ENCODE measurements around the gene PIGS. TPM values are rescaled to one million over a fixed set of nuclear protein-coding genes. Genes with fewer than 3 reads are reported as not detected.
"Not testable (repeated sequence)": the region's sequence is repeated elsewhere in the genome, so short reads cannot be mapped to it uniquely, and the experiment has no call there.

Gene PIGS
- polyA plus RNA-seq, 3 donors = 59.4 to 87.5 (median 84.9) TPM

DNA sequence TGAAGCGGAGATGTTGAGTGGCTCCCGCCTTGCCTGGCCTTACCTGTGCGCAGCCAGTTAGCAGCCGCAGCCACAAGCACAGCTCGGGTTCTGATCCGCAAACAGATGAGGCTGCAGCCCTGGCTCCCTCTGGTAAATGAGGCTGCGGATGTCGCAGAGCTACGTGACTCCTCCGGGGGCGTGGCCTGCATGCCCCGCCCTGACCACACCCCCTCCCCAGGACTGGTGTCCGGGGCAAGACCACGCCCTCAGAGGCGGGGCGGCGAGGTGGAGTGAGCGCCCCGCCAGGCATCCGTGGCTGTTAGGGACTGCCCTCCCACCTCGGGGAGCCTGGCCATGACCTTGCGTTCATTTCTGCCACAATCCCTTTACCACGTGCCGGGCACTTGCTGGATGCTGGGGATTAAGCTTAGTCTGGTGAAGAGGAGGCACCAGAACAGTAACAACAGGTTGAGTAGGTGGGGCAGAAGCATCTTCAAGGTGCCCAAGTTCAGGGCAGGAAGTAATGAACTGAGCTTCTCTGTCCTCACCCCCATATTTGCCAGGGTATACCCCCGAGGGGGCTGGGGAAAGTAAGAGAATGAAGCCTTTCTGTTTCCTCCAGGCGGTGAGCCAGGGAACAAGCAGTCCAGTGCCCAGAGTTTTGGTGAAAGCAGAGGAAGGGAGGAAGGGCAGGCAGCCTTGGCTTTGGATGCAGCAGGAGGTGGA is 5.6 kb upstream of the PIGS start, which contains the start of gene ALDOC:
Gene ALDOC (minus strand): TSS at position 138 of the 708 bp plus-strand sequence. CDS start 1,363 bp downstream, outside the sequence.
- peak within 1 kb of the TSS in 1 of 2 donors; percentile 35 for H3K27ac ChIP-seq (ENCODE audit: low read depth in 1 of 2, low read length in 2 of 2)

DNA sequence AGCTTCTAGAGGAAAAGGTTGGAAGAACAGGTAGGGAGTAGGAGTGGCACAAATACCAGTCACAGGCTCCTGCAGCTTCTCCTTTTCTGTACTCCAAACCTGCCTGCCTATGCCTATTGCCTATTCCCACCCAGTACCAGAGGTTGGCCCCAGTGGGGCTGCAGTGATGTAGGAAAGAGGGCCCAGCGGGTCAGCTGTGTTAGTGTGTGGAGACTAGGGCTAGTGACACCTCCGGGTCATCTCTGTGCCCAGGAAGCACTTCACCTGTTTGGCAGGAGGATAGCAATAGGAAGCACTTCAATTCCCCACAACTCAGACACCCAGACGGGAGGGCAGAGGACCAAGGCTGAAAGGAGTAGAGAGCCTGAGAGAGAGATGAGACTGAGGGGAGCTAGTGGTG is 4.7 kb upstream of the PIGS start:
- H3K36me3 ChIP-seq (replicated peaks in 1 of 2; ENCODE audit: control insufficient read depth in 1 of 2, insufficient read depth in 2 of 2, low read length in 2 of 2) = peaks cover 14 to 34% of the 10 kb centered on the region in 2 donors
- H3K27ac Mint-ChIP-seq = peak overlapping the region in 5 of 7 donors; percentile 42 to 75 (median 61)
- H3K27me3 ChIP-seq (ENCODE audit: control insufficient read depth in 2 of 2, insufficient read depth in 2 of 2, low read length in 2 of 2); DNase-seq; H3K4me3 ChIP-seq (replicated peaks in 1 of 3; ENCODE audit: low read depth in 2 of 3, low read length in 3 of 3); H3K27me3 Mint-ChIP-seq (ENCODE audit: low read depth in 3 of 3); H3K27ac ChIP-seq (ENCODE audit: low read depth in 1 of 2, low read length in 2 of 2); H3K9ac ChIP-seq (ENCODE audit: insufficient read depth, low read length, poor library complexity, severe bottlenecking); H4K20me1 ChIP-seq (ENCODE audit: insufficient read depth, low read length); H3K4me2 ChIP-seq (replicated peaks; ENCODE audit: extremely low read depth, low read length, poor library complexity, severe bottlenecking); H3K9me3 Mint-ChIP-seq; H3K79me2 ChIP-seq (ENCODE audit: insufficient read depth, low read length); H3K9me3 ChIP-seq (replicated peaks in 1 of 2; ENCODE audit: control insufficient read depth in 1 of 2, insufficient read depth in 1 of 2, low read length in 2 of 2); H2AFZ ChIP-seq (ENCODE audit: insufficient read depth, low read depth, low read length, poor library complexity, severe bottlenecking): not testable (repeated sequence)
- H3K36me3 Mint-ChIP-seq = peaks cover 22 to 40% of the 10 kb centered on the region in 2 donors
- intact Hi-C loops (cut with micrococcal nuclease) = loop anchor here in 1 of 2 donors (2.0 to 10.0 kb wide), 2 partner anchors 23 to 241 kb away; partner anchors contain the start of genes IFT20, TNFAIP1 and UNC119
- WGBS (ENCODE audit: insufficient coverage) = no CpG with 5 or more reads among the region's 3 CpGs
- peak overlapping the region; percentile 68 to 85 for H3K4me3 Mint-ChIP-seq
- H3K4me1 Mint-ChIP-seq = peaks cover 22% of the 10 kb centered on the region
- peaks cover 10 to 13% of the 10 kb centered on the region in 2 donors for H3K4me1 ChIP-seq (ENCODE audit: control insufficient read depth in 1 of 2, insufficient read depth in 2 of 2, low read length in 2 of 2)

More for the DNA sequence above, 5.6 kb upstream of the PIGS start, which contains the start of gene ALDOC:
- H3K4me3 ChIP-seq (replicated peaks in 1 of 3; ENCODE audit: low read depth in 2 of 3, low read length in 3 of 3) = peak within 1 kb of the TSS in 1 of 3 experiments; percentile 64
- peak within 1 kb of the TSS; percentile 70 for H3K4me2 ChIP-seq (replicated peaks; ENCODE audit: extremely low read depth, low read length, poor library complexity, severe bottlenecking)
- H3K27me3 ChIP-seq (ENCODE audit: control insufficient read depth in 2 of 2, insufficient read depth in 2 of 2, low read length in 2 of 2) = no peaks in the 10 kb centered on the region
- Mint-ChIP-seq H3K4me3 (peak within 1 kb of the TSS; percentile 68 to 85), H3K27ac (peak within 1 kb of the TSS; percentile 33 to 85 (median 75)), H3K9me3 (no peaks in the 10 kb centered on the region), H3K36me3 (peaks cover 22 to 40% of the 10 kb centered on the region in 2 donors), H3K4me1 (peaks cover 18% of the 10 kb centered on the region), H3K27me3 (ENCODE audit: low read depth in 3 of 3) (peaks cover 2 to 7% (median 3%) of the 10 kb centered on the region in 3 donors)
- peak; percentile 93 to 97 (median 96) for DNase-seq
- H4K20me1 ChIP-seq (ENCODE audit: insufficient read depth, low read length) = no peaks in the 10 kb centered on the region
- WGBS (ENCODE audit: insufficient coverage) = 4% methylated on average over 19 of the region's 26 CpGs
- peaks cover 8 to 9% of the 10 kb centered on the region in 2 donors for H3K4me1 ChIP-seq (ENCODE audit: control insufficient read depth in 1 of 2, insufficient read depth in 2 of 2, low read length in 2 of 2)
- TF ChIP-seq, protein P1, sequence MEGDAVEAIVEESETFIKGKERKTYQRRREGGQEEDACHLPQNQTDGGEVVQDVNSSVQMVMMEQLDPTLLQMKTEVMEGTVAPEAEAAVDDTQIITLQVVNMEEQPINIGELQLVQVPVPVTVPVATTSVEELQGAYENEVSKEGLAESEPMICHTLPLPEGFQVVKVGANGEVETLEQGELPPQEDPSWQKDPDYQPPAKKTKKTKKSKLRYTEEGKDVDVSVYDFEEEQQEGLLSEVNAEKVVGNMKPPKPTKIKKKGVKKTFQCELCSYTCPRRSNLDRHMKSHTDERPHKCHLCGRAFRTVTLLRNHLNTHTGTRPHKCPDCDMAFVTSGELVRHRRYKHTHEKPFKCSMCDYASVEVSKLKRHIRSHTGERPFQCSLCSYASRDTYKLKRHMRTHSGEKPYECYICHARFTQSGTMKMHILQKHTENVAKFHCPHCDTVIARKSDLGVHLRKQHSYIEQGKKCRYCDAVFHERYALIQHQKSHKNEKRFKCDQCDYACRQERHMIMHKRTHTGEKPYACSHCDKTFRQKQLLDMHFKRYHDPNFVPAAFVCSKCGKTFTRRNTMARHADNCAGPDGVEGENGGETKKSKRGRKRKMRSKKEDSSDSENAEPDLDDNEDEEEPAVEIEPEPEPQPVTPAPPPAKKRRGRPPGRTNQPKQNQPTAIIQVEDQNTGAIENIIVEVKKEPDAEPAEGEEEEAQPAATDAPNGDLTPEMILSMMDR (IDR thresholded peaks at IDR 0.05) = no peak
- H3K9ac ChIP-seq (ENCODE audit: insufficient read depth, low read length, poor library complexity, severe bottlenecking) = no peak within 1 kb of the TSS
- intact Hi-C loops (cut with micrococcal nuclease) = loop anchor here in 1 of 2 donors (2.0 to 10.0 kb wide), 2 partner anchors 24 to 242 kb away; partner anchors contain the start of genes IFT20, TNFAIP1 and UNC119
- H3K36me3 ChIP-seq (replicated peaks in 1 of 2; ENCODE audit: control insufficient read depth in 1 of 2, insufficient read depth in 2 of 2, low read length in 2 of 2) = peaks cover 18 to 37% of the 10 kb centered on the region in 2 donors
- no peaks in the 10 kb centered on the region for H3K79me2 ChIP-seq (ENCODE audit: insufficient read depth, low read length)
- no peaks in the 10 kb centered on the region for H3K9me3 ChIP-seq (replicated peaks in 1 of 2; ENCODE audit: control insufficient read depth in 1 of 2, insufficient read depth in 1 of 2, low read length in 2 of 2)
- H2AFZ ChIP-seq (ENCODE audit: insufficient read depth, low read depth, low read length, poor library complexity, severe bottlenecking) = peak within 1 kb of the TSS; percentile 55

Data from CD14-positive monocyte (primary cell).